Left kidney (tissue), 2 donors: ENCODE measurements around the gene SRC. TPM values are rescaled to one million over a fixed set of nuclear protein-coding genes. Genes with fewer than 3 reads are reported as not detected.
A peak's percentile ranks its signal among the peaks of the same experiment; 100 is the strongest.

Experiments
- DNase-seq: peaks from one replicate; pipeline ENCODE4 v3.0.0-alpha.2; 2013
- polyA plus RNA-seq: library from polyadenylated mRNA; unstranded; fragments of 120-200 nt; gene quantifications from one replicate; pipeline ENCODE4 v1.2.1, GENCODE V29; 2013; ENCODE audit not compliant: insufficient read length

Gene SRC
- polyA plus RNA-seq, 1 donor, result 53.5 TPM

GRCh38 chr20:37381621-37382471 is 35.9 kb downstream of the SRC start:
- no peak for DNase-seq

- no peak for DNase-seq
Observed at GRCh38 chr20:37382482-37383120, 36.7 kb downstream of the SRC start.

- DNase-seq, result no peak
Observed at GRCh38 chr20:37383229-37383989, 37.5 kb downstream of the SRC start.

GRCh38 chr20:37384683-37385174 is 38.8 kb downstream of the SRC start:
- peak; percentile 36 for DNase-seq

GRCh38 chr20:37385176-37385575 is 39.2 kb downstream of the SRC start:
- DNase-seq, result no peak

GRCh38 chr20:37385659-37386504 is 39.9 kb downstream of the SRC start:
- no peak for DNase-seq

GRCh38 chr20:37386505-37387251 is 40.7 kb downstream of the SRC start:
- no peak for DNase-seq

- DNase-seq, result no peak
Observed at GRCh38 chr20:37387519-37388269, 41.8 kb downstream of the SRC start.

- no peak for DNase-seq
Observed at GRCh38 chr20:37388831-37389230, 42.9 kb downstream of the SRC start.

GRCh38 chr20:37389241-37389747 is 43.4 kb downstream of the SRC start:
- no peak for DNase-seq

- no peak for DNase-seq
Observed at GRCh38 chr20:37389844-37390275, 43.9 kb downstream of the SRC start.

- no peak for DNase-seq
Observed at GRCh38 chr20:37390503-37390890, 44.6 kb downstream of the SRC start.

GRCh38 chr20:37390891-37391525 is 45.1 kb downstream of the SRC start:
- no peak for DNase-seq

GRCh38 chr20:37392441-37393195 is 46.7 kb downstream of the SRC start:
- DNase-seq, result no peak

- DNase-seq, result no peak
Observed at GRCh38 chr20:37393196-37393862, 47.4 kb downstream of the SRC start.

- DNase-seq, result no peak
Observed at GRCh38 chr20:37393863-37394542, 48.1 kb downstream of the SRC start.
